Neuronal stem cell (in vitro differentiated cells): ENCODE results near the gene GRM8.

Experiments used
- DNase-seq: peaks from one replicate; pipeline ENCODE4 v3.0.0-alpha.2; 2013; ENCODE audit warnings: low spot score
- H2AFZ ChIP-seq: one replicate; pipeline ENCODE4 v1.6.1; 2013; ENCODE audit warnings: mild to moderate bottlenecking, low read length, inconsistent platforms
- H2AK5ac ChIP-seq: 2 replicates; pipeline ENCODE4 v1.6.1; 2013; ENCODE audit warnings: low read depth, mild to moderate bottlenecking, inconsistent platforms, low read length, moderate library complexity, mixed read lengths
- H2BK120ac ChIP-seq: 2 replicates; pipeline ENCODE4 v1.6.1; 2013; ENCODE audit warnings: low read depth, mild to moderate bottlenecking, inconsistent platforms, low read length, moderate library complexity, mixed read lengths
- H2BK12ac ChIP-seq: one replicate; pipeline ENCODE4 v1.6.1; 2013; ENCODE audit warnings: low read length, inconsistent platforms
- H2BK15ac ChIP-seq: 2 replicates; pipeline ENCODE4 v1.6.1; 2013; ENCODE audit warnings: mild to moderate bottlenecking, low read length, inconsistent platforms, mixed read lengths
- H2BK5ac ChIP-seq: one replicate; pipeline ENCODE4 v1.6.1; 2013; ENCODE audit warnings: inconsistent platforms, mild to moderate bottlenecking, low read length, moderate library complexity
- H3K14ac ChIP-seq: one replicate; pipeline ENCODE4 v1.6.1; 2013; ENCODE audit warnings: low read length, inconsistent platforms
- H3K18ac ChIP-seq: 2 replicates; pipeline ENCODE4 v1.6.1; 2013; ENCODE audit warnings: low read length, inconsistent platforms
- H3K23ac ChIP-seq: 2 replicates; pipeline ENCODE4 v1.6.1; 2013; ENCODE audit warnings: low read depth, mild to moderate bottlenecking, mixed read lengths, low read length, inconsistent platforms; ENCODE audit not compliant: poor library complexity
- H3K27ac ChIP-seq: replicated peaks from 3 replicates; pipeline ENCODE4 v1.5.1; 2013; ENCODE audit warnings: low read length, inconsistent platforms
- H3K27me3 ChIP-seq, 3 experiments: 2 replicates each; pipeline ENCODE4 v1.6.1; 2013; ENCODE audit warnings: low read length in 3 of 3, mild to moderate bottlenecking in 2 of 3, inconsistent platforms in 1 of 3, low read depth in 1 of 3, mixed read lengths in 1 of 3, moderate library complexity in 1 of 3; ENCODE audit not compliant: control insufficient read depth in 3 of 3, insufficient read depth in 3 of 3
- H3K36me3 ChIP-seq, 2 donors: replicated peaks in 1 of 2; 2 replicates each; pipeline ENCODE4 v1.6.1; 2013; ENCODE audit warnings: low read length in 2 of 2; ENCODE audit not compliant: control insufficient read depth in 2 of 2, insufficient read depth in 2 of 2
- H3K4ac ChIP-seq: 2 replicates; pipeline ENCODE4 v1.6.1; 2013; ENCODE audit warnings: inconsistent platforms, mild to moderate bottlenecking, low read length, moderate library complexity
- H3K4me1 ChIP-seq, 2 donors: 1 replicate in 1 of 2; 2 replicates in 1 of 2; pipeline ENCODE4 v1.6.1; 2013; ENCODE audit warnings: low read length in 2 of 2, low read depth in 1 of 2; ENCODE audit not compliant: control insufficient read depth in 2 of 2, insufficient read depth in 1 of 2
- H3K4me2 ChIP-seq: one replicate; pipeline ENCODE4 v1.6.1; 2013; ENCODE audit warnings: mild to moderate bottlenecking, low read length, inconsistent platforms; ENCODE audit not compliant: insufficient read depth, poor library complexity, severe bottlenecking
- H3K4me3 ChIP-seq, 2 donors: 2 replicates each; pipeline ENCODE4 v1.5.1; 2013; ENCODE audit warnings: low read length in 2 of 2, mild to moderate bottlenecking in 2 of 2, inconsistent platforms in 1 of 2, moderate library complexity in 1 of 2
- H3K79me1 ChIP-seq: one replicate; pipeline ENCODE4 v1.6.1; 2013; ENCODE audit warnings: low read depth, mild to moderate bottlenecking, inconsistent platforms, low read length, moderate library complexity
- H3K9ac ChIP-seq: one replicate; pipeline ENCODE4 v1.6.1; 2013; ENCODE audit warnings: mild to moderate bottlenecking, low read depth, low read length, inconsistent platforms; ENCODE audit not compliant: poor library complexity
- H3K9me3 ChIP-seq, 2 donors: replicated peaks in 1 of 2; 2 replicates each; pipeline versions ENCODE3 to v1.6.1; 2013; ENCODE audit warnings: low read length in 2 of 2, mild to moderate bottlenecking in 2 of 2, inconsistent platforms in 1 of 2, low read depth in 1 of 2, mixed read lengths in 1 of 2, moderate library complexity in 1 of 2; ENCODE audit not compliant: control insufficient read depth in 2 of 2, insufficient read depth in 1 of 2
- H4K8ac ChIP-seq: one replicate; pipeline ENCODE4 v1.6.1; 2013; ENCODE audit warnings: low read depth, mild to moderate bottlenecking, inconsistent platforms, low read length, moderate library complexity
- H4K91ac ChIP-seq: one replicate; pipeline ENCODE4 v1.6.1; 2013; ENCODE audit warnings: low read length, low read depth, mild to moderate bottlenecking, inconsistent platforms; ENCODE audit not compliant: poor library complexity
- WGBS, 2 donors: extraction: QIAGEN DNeasy Blood & Tissue Kit; methylation state at CpG; one replicate each; pipeline ENCODE4 v1.1.7; 2013; ENCODE audit warnings: missing lambda C conversion rate in 2 of 2, mixed read lengths in 1 of 2; ENCODE audit not compliant: insufficient read length in 2 of 2, insufficient replicate concordance in 1 of 2; ENCODE audit errors: extremely low coverage in 2 of 2; 5-methylcytosine and 5-hydroxymethylcytosine counted together

GRM8 gene

DNA sequence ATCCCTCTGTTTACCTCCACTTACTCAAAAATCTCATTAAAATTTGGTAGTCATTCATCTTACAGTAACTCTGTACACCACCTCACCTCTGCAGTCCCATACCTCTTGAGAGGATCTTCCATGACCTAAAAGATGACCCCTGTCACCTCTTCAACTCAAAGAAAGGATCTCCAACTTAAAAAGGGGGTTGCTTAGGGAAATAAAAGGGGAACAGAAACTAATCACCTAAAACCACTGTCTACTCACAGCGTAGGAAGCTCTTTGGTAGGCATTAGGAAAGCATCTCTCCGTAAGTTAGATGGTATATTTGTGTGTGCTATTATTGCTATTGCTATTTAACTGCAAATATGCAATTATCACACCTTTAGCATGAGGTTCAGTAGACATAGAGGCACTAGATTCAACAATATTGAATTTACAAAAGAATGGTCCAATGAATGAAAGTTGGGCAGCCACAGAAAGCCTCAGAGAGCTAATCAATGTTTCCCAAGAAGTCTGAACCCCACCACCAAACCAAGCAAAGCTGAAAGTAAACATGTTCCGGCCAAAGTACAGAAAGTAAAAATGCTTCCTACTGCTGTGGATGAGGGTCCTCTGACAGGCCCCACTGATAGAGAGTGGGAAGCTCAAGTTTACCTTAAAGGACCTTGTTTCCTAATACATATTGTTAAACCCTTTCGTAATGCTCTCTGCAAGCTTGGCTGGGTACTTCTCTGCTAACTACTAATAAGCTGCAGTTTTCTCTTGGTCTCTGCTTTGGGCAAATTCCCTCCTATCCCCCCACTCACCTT, 105.8 kb downstream of the GRM8 start:
- no peaks in the 10 kb centered on the region for H3K27me3 ChIP-seq
- H2AK5ac ChIP-seq, result no peak overlapping the region
- no peak overlapping the region for H3K4me2 ChIP-seq
- DNase-seq, result no peak
- H3K4me1 ChIP-seq, result no peaks in the 10 kb centered on the region
- H2BK12ac ChIP-seq, result no peak overlapping the region
- no peak overlapping the region for H4K91ac ChIP-seq
- H3K23ac ChIP-seq, result no peak overlapping the region
- H3K9ac ChIP-seq, result no peak overlapping the region
- WGBS, 2 donors, result no CpG with 5 or more reads among the region's 4 CpGs
- no peak overlapping the region for H3K4ac ChIP-seq
- H3K14ac ChIP-seq, result no peak overlapping the region
- H2BK5ac ChIP-seq, result no peak overlapping the region
- H3K27ac ChIP-seq, result no peak overlapping the region
- no peak overlapping the region for H2BK15ac ChIP-seq
- no peak overlapping the region for H2BK120ac ChIP-seq
- no peak overlapping the region for H4K8ac ChIP-seq
- no peaks in the 10 kb centered on the region for H3K9me3 ChIP-seq
- H3K36me3 ChIP-seq, result no peaks in the 10 kb centered on the region
- H3K4me3 ChIP-seq, result no peak overlapping the region
- H2AFZ ChIP-seq, result no peak overlapping the region
- no peaks in the 10 kb centered on the region for H3K79me1 ChIP-seq
- no peak overlapping the region for H3K18ac ChIP-seq

DNA sequence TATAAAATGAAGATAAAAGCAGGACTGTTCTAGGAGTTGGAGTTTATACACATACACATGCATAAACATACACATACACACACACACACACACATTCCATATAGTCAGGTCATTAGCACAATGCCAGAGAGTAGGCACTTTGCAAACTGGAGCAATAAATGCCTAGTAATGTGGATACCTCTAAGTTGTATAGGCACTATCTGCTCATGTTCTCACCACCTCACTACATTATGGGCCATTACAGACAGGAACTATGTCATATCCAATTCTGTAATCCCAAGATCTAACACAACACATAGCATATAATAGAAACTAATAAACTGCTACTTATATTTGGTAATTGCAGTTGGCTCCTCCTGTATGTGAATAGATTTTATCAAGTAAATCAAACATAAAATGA, 115.6 kb downstream of the GRM8 start:
- Histone ChIP-seq H3K18ac (no peak overlapping the region), H3K4ac (no peak overlapping the region), H2BK12ac (no peak overlapping the region), H3K14ac (no peak overlapping the region), H3K27me3 (no peaks in the 10 kb centered on the region), H2AFZ (no peak overlapping the region), H3K4me2 (no peak overlapping the region), H2BK120ac (no peak overlapping the region), H4K8ac (no peak overlapping the region), H2BK5ac (no peak overlapping the region), H3K4me3 (no peak overlapping the region), H3K36me3 (no peaks in the 10 kb centered on the region), H4K91ac (no peak overlapping the region), H3K9me3 (no peaks in the 10 kb centered on the region), H3K27ac (no peak overlapping the region), H3K4me1 (no peaks in the 10 kb centered on the region), H3K23ac (no peak overlapping the region), H2AK5ac (no peak overlapping the region), H2BK15ac (no peak overlapping the region), H3K79me1 (no peaks in the 10 kb centered on the region), H3K9ac (no peak overlapping the region)
- DNase-seq, result no peak

DNA sequence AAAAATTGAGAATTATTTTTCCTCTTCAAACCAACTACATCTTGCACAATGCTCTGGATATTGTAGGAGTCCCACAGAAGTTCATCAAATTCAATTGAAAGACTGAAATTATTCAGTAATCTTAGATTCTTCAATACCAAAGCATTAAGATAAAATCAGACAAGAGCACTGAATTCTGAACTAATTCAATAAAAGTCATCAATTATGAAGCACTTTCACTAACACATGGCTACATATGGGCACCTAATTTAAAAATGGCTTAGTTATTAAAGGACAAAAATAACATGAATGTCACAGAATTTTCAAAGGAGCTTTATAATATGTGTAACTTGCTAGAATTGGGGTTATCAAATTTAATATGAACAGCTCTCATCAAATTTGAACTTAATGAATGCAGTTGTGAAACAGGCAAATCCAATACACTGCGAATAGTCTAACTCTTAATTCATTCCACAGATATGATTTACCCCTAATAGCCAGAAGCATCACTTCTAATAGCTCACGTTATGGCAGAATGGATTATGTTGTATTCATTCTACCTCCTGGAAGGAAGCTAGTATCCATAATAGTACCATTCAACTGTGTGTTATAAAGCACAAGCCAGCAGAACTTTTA, 116.8 kb downstream of the GRM8 start:
- no peak overlapping the region for H3K4me2 ChIP-seq

GRCh38 chr7:127123220-127123619, 129.5 kb downstream of the GRM8 start:
- WGBS, 2 donors, result no CpG with 5 or more reads among the region's 4 CpGs
- DNase-seq, result no peak
- Histone ChIP-seq H3K4me1 (no peaks in the 10 kb centered on the region), H3K18ac (no peak overlapping the region), H3K27ac (no peak overlapping the region), H2BK120ac (no peak overlapping the region), H2BK5ac (no peak overlapping the region), H3K27me3 (no peaks in the 10 kb centered on the region), H3K23ac (no peak overlapping the region), H3K79me1 (no peaks in the 10 kb centered on the region), H3K4ac (no peak overlapping the region), H2AFZ (no peak overlapping the region), H2AK5ac (no peak overlapping the region), H3K4me3 (no peak overlapping the region), H4K8ac (no peak overlapping the region), H3K9ac (no peak overlapping the region), H2BK12ac (no peak overlapping the region), H3K36me3 (no peaks in the 10 kb centered on the region), H3K14ac (no peak overlapping the region), H3K4me2 (no peak overlapping the region), H3K9me3 (no peaks in the 10 kb centered on the region), H4K91ac (no peak overlapping the region), H2BK15ac (no peak overlapping the region)

More for the DNA sequence above, 116.8 kb downstream of the GRM8 start:
- no peak overlapping the region for H3K18ac ChIP-seq
- no peak overlapping the region for H2BK5ac ChIP-seq
- no peak overlapping the region for H2AK5ac ChIP-seq
- H2BK15ac ChIP-seq, result no peak overlapping the region
- H3K4me1 ChIP-seq, result no peaks in the 10 kb centered on the region
- H4K8ac ChIP-seq, result no peak overlapping the region
- no peak overlapping the region for H3K9ac ChIP-seq
- no peak overlapping the region for H2BK12ac ChIP-seq
- H3K36me3 ChIP-seq, result no peaks in the 10 kb centered on the region
- H3K4me3 ChIP-seq, result no peak overlapping the region
- no peaks in the 10 kb centered on the region for H3K9me3 ChIP-seq
- no peak overlapping the region for H2BK120ac ChIP-seq
- no peak overlapping the region for H3K23ac ChIP-seq
- DNase-seq, result no peak
- H3K27me3 ChIP-seq, result no peaks in the 10 kb centered on the region
- H3K14ac ChIP-seq, result no peak overlapping the region
- no peak overlapping the region for H4K91ac ChIP-seq
- no peak overlapping the region for H2AFZ ChIP-seq
- H3K27ac ChIP-seq, result no peak overlapping the region
- no peaks in the 10 kb centered on the region for H3K79me1 ChIP-seq
- no CpG with 5 or more reads among the region's 2 CpGs for WGBS, 2 donors
- no peak overlapping the region for H3K4ac ChIP-seq
